NCI-H1092 (cell line): Measurements from ENCODE around the gene RMI1.

Experiments
- DNase-seq: peaks from one replicate; lab custom pipeline; 2025; lab: John Stamatoyannopoulos, UW

Gene RMI1

GRCh38 chr9:83969602-83970001, 11.0 kb upstream of the RMI1 start:
- no peak for DNase-seq

GRCh38 chr9:83971485-83971884, 9.1 kb upstream of the RMI1 start:
- no peak for DNase-seq

GRCh38 chr9:83972286-83972685, 8.3 kb upstream of the RMI1 start:
- DNase-seq = no peak

GRCh38 chr9:83975300-83975699, 5.3 kb upstream of the RMI1 start:
- no peak for DNase-seq

GRCh38 chr9:83976372-83976771, 4.2 kb upstream of the RMI1 start:
- DNase-seq = no peak

- no peak for DNase-seq
Observed at GRCh38 chr9:83977196-83977595, 3.4 kb upstream of the RMI1 start.

- peak; percentile 67 for DNase-seq
Observed at GRCh38 chr9:83978992-83979811, 1.4 kb upstream of the RMI1 start.

GRCh38 chr9:83979812-83980394, 702 bp upstream of the RMI1 start, which contains the start of gene HNRNPK:
HNRNPK (minus strand) TSS chr9:83980215; CDS start chr9:83978252, 1,963 bp downstream.
- DNase-seq = peak; percentile 98

GRCh38 chr9:83981126-83981871, 694 bp downstream of the RMI1 start:
- DNase-seq = no peak

- no peak for DNase-seq
Observed at GRCh38 chr9:83986195-83986594, 5.6 kb downstream of the RMI1 start.

- DNase-seq = no peak
Observed at GRCh38 chr9:83986765-83987401, 6.3 kb downstream of the RMI1 start.

GRCh38 chr9:83987402-83987791, 6.8 kb downstream of the RMI1 start:
- no peak for DNase-seq

GRCh38 chr9:83988411-83988810, 7.8 kb downstream of the RMI1 start:
- no peak for DNase-seq

- no peak for DNase-seq
Observed at GRCh38 chr9:83991355-83991754, 10.8 kb downstream of the RMI1 start.

GRCh38 chr9:83992407-83992806, 11.8 kb downstream of the RMI1 start:
- no peak for DNase-seq

- DNase-seq = no peak
Observed at GRCh38 chr9:83992901-83993300, 12.3 kb downstream of the RMI1 start.

- no peak for DNase-seq
Observed at GRCh38 chr9:83996126-83996525, 15.5 kb downstream of the RMI1 start.

GRCh38 chr9:83999141-83999918, 18.7 kb downstream of the RMI1 start:
- DNase-seq = no peak

- no peak for DNase-seq
Observed at GRCh38 chr9:84000186-84000585, 19.6 kb downstream of the RMI1 start.

GRCh38 chr9:84001621-84002020, 21.0 kb downstream of the RMI1 start:
- no peak for DNase-seq

GRCh38 chr9:84002344-84002743, 21.7 kb downstream of the RMI1 start:
- no peak for DNase-seq

GRCh38 chr9:84003246-84003645, 22.6 kb downstream of the RMI1 start:
- DNase-seq = no peak
